ENCODE results near the gene MRPS18A. TPM values are rescaled to one million over a fixed set of nuclear protein-coding genes. Genes with fewer than 3 reads are reported as not detected.
A peak's percentile ranks its signal among the peaks of the same experiment; 100 is the strongest.

The MRPS18A gene
- total and polyA plus RNA-seq, 2 of the 13 experiments (the other 11 are each of a cell fraction or from before 2014, with no cell fraction given): 87.8 to 89.1 TPM

- TF ChIP-seq ZBED4 (CRISPR knock-in tag; IDR thresholded peaks at IDR 0.05; ENCODE audit: borderline replicate concordance): no peak
- TF ChIP-seq MXD4 (CRISPR knock-in tag; IDR thresholded peaks at IDR 0.05): no peak
- no peak for TF ChIP-seq ISX (CRISPR knock-in tag; conservative IDR thresholded peaks at IDR 0.05)
- TF ChIP-seq SYNCRIP (IDR thresholded peaks at IDR 0.05; ENCODE audit: insufficient read depth, low read depth, low read length): no peak
- TF ChIP-seq KDM4B (CRISPR knock-in tag; IDR thresholded peaks at IDR 0.05): peak; percentile 64; the same call in 1 of the 2 replicates
- TF ChIP-seq ZNF282 (IDR thresholded peaks at IDR 0.05; ENCODE audit: partially characterized antibody): no peak
- no peak for TF ChIP-seq ZBTB2 (CRISPR knock-in tag; IDR thresholded peaks at IDR 0.05; ENCODE audit: low read depth)
- TF ChIP-seq ATF7-NPFF (CRISPR knock-in tag; IDR thresholded peaks at IDR 0.05; ENCODE audit: low read depth): peak; percentile 41; the same call in 1 of the 2 replicates
- TF ChIP-seq ZNF782 (CRISPR knock-in tag; IDR thresholded peaks at IDR 0.05; ENCODE audit: borderline replicate concordance): no peak
- peak; percentile 73; the same call in 1 of the 2 replicates for TF ChIP-seq ZNF160 (CRISPR knock-in tag; IDR thresholded peaks at IDR 0.05)
- no peak for TF ChIP-seq CREBL2 (CRISPR knock-in tag; IDR thresholded peaks at IDR 0.05; ENCODE audit: borderline replicate concordance)
- no peak for TF ChIP-seq KLF11 (CRISPR knock-in tag; IDR thresholded peaks at IDR 0.05)
- no peak for TF ChIP-seq ZNF317 (CRISPR knock-in tag; IDR thresholded peaks at IDR 0.05)
- no peak for TF ChIP-seq ZNF407 (CRISPR knock-in tag; IDR thresholded peaks at IDR 0.05; ENCODE audit: not compliant biosample characterization)
- no peak for TF ChIP-seq DNMT1 (CRISPR knock-in tag; IDR thresholded peaks at IDR 0.05)
These were observed 20.1 kb downstream of the MRPS18A start (continued) for GRCh38 chr6:43667245-43668150.

All from HepG2 (cell line).